Smooth muscle cell (in vitro differentiated cells): ENCODE data around the gene PIK3CB. TPM values are rescaled to one million over a fixed set of nuclear protein-coding genes. Genes with fewer than 3 reads are reported as not detected.

Experiments
- DNase-seq: peaks from one replicate; lab custom pipeline; 2025; ENCODE audit not compliant: unreplicated experiment; lab: John Stamatoyannopoulos, UW
- H2AFZ ChIP-seq: fragments of 200-600 bp; sonication (generic); 2 replicates; pipeline ENCODE4 v1.6.0; 2016; ENCODE audit warnings: antibody characterized with exemption, low read depth, mild to moderate bottlenecking
- H3F3A ChIP-seq: fragments of 200-600 bp; sonication (generic); 2 replicates; pipeline ENCODE4 v1.6.0; 2017; ENCODE audit warnings: antibody characterized with exemption, low read depth
- H3K27ac ChIP-seq: fragments of 200-600 bp; sonication (generic); 2 replicates; pipeline ENCODE4 v1.5.1; 2016; ENCODE audit warnings: low read depth, mild to moderate bottlenecking
- H3K27me3 ChIP-seq: fragments of 200-600 bp; sonication (generic); 2 replicates; pipeline ENCODE4 v1.6.1; 2016; ENCODE audit warnings: low read depth, mild to moderate bottlenecking
- H3K36me3 ChIP-seq: fragments of 200-600 bp; sonication (generic); 2 replicates; pipeline ENCODE4 v1.5.1; 2016; ENCODE audit warnings: low read depth
- H3K4me1 ChIP-seq: fragments of 200-600 bp; sonication (generic); 2 replicates; pipeline ENCODE4 v1.5.1; 2016; ENCODE audit warnings: low read depth
- H3K4me2 ChIP-seq: fragments of 200-600 bp; sonication (generic); 2 replicates; pipeline ENCODE4 v1.6.0; 2016; ENCODE audit warnings: mild to moderate bottlenecking
- H3K4me3 ChIP-seq: fragments of 200-600 bp; sonication (generic); 2 replicates; pipeline ENCODE4 v1.5.1; 2016; ENCODE audit warnings: mild to moderate bottlenecking
- H3K79me2 ChIP-seq: fragments of 200-600 bp; sonication (generic); 2 replicates; pipeline ENCODE4 v1.6.0; 2016; ENCODE audit warnings: low read depth, mild to moderate bottlenecking
- H3K9ac ChIP-seq: fragments of 200-600 bp; sonication (generic); 2 replicates; pipeline ENCODE4 v1.6.0; 2016; ENCODE audit warnings: low read depth
- H3K9me3 ChIP-seq: fragments of 200-600 bp; sonication (generic); replicated peaks from 2 replicates; pipeline ENCODE4 v1.5.1; 2016; ENCODE audit warnings: low read depth
- H4K20me1 ChIP-seq: fragments of 200-600 bp; sonication (generic); 2 replicates; pipeline ENCODE4 v1.6.0; 2016; ENCODE audit warnings: low read depth
- WGBS: methylation state at CpG from one replicate; pipeline ENCODE4 v1.1.7; 2016; ENCODE audit warnings: low lambda C conversion rate; 5-methylcytosine and 5-hydroxymethylcytosine counted together
- polyA plus RNA-seq: library from polyadenylated mRNA; unstranded; fragments of >200 nt; fragmentation: Nextera tagmentation; extraction: Ambion mirVana; gene quantifications from 2 replicates; pipeline ENCODE4 v1.2.1, GENCODE V29; 2016
- total RNA-seq: library from RNA; depleted of rRNA; stranded (reverse); fragments of >200 nt; gene quantifications from 2 replicates; pipeline ENCODE4 v1.2.3, GENCODE V29; 2014
- TF ChIP-seq, protein P1 (sequence below): fragments of 200-600 bp; sonication (generic); IDR thresholded peaks from 2 replicates; pipeline ENCODE4 v1.5.1; 2017; ENCODE audit warnings: borderline replicate concordance, mild to moderate bottlenecking, antibody characterized with exemption; ENCODE audit not compliant: insufficient read depth, poor library complexity, severe bottlenecking

The PIK3CB gene
- total and polyA plus RNA-seq, 2 experiments from 2014 or later = 2.6 to 4.5 TPM

DNA sequence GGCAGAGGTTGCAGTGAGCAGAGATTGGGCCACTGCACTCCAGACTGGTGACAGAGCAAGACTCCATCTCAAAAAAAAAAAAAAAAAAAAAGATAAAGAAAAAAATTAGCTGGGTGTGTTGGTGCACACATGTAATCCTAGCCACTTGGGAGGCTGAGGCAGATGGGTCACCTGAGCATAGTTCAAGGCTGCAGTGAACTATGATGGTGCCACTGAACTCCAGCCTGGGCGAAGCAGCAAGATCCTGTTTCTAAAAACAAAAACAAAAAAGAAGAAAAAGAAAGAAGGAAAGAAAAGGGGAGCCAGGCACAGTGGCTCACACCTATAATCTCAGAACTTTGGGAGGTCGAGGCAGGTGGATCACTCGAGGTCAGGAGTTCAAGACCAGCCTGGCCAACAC, 32.9 kb downstream of the PIK3CB start:
- no peak overlapping the region for H3K4me3 ChIP-seq
- no peaks in the 10 kb centered on the region for H3K79me2 ChIP-seq
- H3K27ac ChIP-seq = no peak overlapping the region
- H3K36me3 ChIP-seq = no peaks in the 10 kb centered on the region
- no peaks in the 10 kb centered on the region for H4K20me1 ChIP-seq
- DNase-seq = no peak
- no peak overlapping the region for H2AFZ ChIP-seq
- H3K27me3 ChIP-seq = no peaks in the 10 kb centered on the region
- H3F3A ChIP-seq = no peaks in the 10 kb centered on the region
- WGBS = 92% methylated on average over 3 of the region's 3 CpGs
- H3K9ac ChIP-seq = no peak overlapping the region
- TF ChIP-seq, protein P1, sequence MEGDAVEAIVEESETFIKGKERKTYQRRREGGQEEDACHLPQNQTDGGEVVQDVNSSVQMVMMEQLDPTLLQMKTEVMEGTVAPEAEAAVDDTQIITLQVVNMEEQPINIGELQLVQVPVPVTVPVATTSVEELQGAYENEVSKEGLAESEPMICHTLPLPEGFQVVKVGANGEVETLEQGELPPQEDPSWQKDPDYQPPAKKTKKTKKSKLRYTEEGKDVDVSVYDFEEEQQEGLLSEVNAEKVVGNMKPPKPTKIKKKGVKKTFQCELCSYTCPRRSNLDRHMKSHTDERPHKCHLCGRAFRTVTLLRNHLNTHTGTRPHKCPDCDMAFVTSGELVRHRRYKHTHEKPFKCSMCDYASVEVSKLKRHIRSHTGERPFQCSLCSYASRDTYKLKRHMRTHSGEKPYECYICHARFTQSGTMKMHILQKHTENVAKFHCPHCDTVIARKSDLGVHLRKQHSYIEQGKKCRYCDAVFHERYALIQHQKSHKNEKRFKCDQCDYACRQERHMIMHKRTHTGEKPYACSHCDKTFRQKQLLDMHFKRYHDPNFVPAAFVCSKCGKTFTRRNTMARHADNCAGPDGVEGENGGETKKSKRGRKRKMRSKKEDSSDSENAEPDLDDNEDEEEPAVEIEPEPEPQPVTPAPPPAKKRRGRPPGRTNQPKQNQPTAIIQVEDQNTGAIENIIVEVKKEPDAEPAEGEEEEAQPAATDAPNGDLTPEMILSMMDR = no peak
- no peaks in the 10 kb centered on the region for H3K9me3 ChIP-seq
- H3K4me2 ChIP-seq = no peak overlapping the region
- H3K4me1 ChIP-seq = peaks cover 4% of the 10 kb centered on the region

DNA sequence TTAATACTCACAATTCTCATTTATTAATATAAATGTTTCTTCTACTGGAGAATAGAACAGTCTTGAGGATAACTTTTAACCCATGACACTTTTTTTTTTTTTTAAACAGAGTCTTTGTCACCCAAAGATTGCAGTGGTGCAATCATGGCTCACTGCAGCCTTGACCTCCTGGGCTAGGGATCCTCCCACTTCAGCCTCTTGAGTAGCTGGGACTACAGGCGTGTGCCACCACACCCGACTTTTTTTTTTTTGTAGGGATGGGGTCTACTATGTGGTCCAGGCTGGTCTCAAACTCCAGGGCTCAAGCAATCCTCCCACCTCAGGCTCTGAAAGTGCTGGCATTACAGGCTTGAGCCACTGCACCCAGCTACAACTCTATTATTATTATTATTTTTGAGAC, 34.5 kb downstream of the PIK3CB start:
- no peaks in the 10 kb centered on the region for H4K20me1 ChIP-seq
- TF ChIP-seq, protein P1 = no peak
- H3K4me3 ChIP-seq = no peak overlapping the region
- no peaks in the 10 kb centered on the region for H3K9me3 ChIP-seq
- no peaks in the 10 kb centered on the region for H3F3A ChIP-seq
- H3K27ac ChIP-seq = no peak overlapping the region
- H3K9ac ChIP-seq = no peak overlapping the region
- H3K27me3 ChIP-seq = no peaks in the 10 kb centered on the region
- H3K36me3 ChIP-seq = no peaks in the 10 kb centered on the region
- no peaks in the 10 kb centered on the region for H3K79me2 ChIP-seq
- H3K4me1 ChIP-seq = peaks cover 4% of the 10 kb centered on the region
- H3K4me2 ChIP-seq = no peak overlapping the region
- no peak overlapping the region for H2AFZ ChIP-seq
- no peak for DNase-seq
- WGBS = 100% methylated on average over 2 of the region's 2 CpGs

DNA sequence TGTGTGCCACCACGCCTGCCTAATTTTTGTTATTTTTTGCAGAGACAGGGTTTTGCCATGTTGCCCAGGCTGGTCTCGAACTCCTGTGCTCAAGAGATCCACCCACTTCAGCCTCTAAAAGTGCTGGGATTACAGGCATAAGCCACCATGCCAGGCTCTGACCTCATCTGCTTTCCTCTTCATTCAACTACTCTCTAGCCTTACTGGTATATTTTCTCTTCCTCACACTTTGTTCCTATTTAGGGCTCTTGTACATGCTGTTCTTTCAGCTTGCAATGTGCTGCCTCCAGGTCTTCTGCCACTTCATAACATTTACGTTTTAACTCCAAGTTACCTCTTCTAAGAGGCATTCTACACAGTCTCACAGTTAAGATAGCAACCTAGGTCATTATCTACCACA, 34.9 kb downstream of the PIK3CB start:
- Histone ChIP-seq H3K36me3 (no peaks in the 10 kb centered on the region), H3K79me2 (no peaks in the 10 kb centered on the region), H3K27ac (no peak overlapping the region), H3K4me3 (no peak overlapping the region), H3K4me1 (peaks cover 4% of the 10 kb centered on the region), H3K4me2 (no peak overlapping the region), H4K20me1 (no peaks in the 10 kb centered on the region), H2AFZ (no peak overlapping the region), H3K9me3 (no peaks in the 10 kb centered on the region), H3F3A (no peaks in the 10 kb centered on the region), H3K9ac (no peak overlapping the region), H3K27me3 (no peaks in the 10 kb centered on the region)
- TF ChIP-seq, protein P1 = no peak
- DNase-seq = no peak
- WGBS = 96% methylated on average over 3 of the region's 3 CpGs

DNA sequence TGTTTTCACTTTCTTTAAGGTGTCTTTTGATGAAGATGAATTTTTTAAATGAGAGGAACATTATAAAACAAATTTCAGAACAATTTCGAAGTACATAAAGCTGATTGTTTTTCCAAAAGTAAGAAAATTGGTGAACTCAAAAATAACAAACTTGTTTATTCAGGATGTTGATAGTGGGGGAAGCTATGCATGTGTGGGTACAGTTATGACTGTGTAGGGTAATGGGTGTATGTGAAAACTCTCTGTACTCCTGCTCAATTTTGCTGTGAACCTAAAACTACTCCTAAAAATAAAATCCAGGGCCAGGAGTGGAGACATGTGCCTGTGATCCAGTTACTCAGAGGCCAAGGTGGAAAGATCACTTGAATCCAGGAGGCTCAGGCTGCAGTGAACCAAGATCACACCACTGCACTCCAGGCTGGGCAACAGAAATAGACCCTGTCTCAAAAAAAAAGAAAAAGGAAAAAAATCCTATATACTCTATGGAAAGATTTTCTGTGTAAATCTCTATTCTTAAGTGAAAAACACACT, 37.2 kb downstream of the PIK3CB start:
- DNase-seq = no peak
- Histone ChIP-seq H3K4me2 (no peak overlapping the region), H3K9ac (no peak overlapping the region), H3K36me3 (no peaks in the 10 kb centered on the region), H2AFZ (no peak overlapping the region), H3K27ac (no peak overlapping the region), H3K4me1 (no peaks in the 10 kb centered on the region), H3K4me3 (no peak overlapping the region), H3F3A (no peaks in the 10 kb centered on the region), H3K9me3 (no peaks in the 10 kb centered on the region), H3K27me3 (no peaks in the 10 kb centered on the region), H4K20me1 (no peaks in the 10 kb centered on the region), H3K79me2 (no peaks in the 10 kb centered on the region)
- TF ChIP-seq, protein P1 = no peak
- 98% methylated on average over 1 of the region's 1 CpG for WGBS
